ENCODE measurements around the gene TPSB2. TPM values are rescaled to one million over a fixed set of nuclear protein-coding genes. Genes with fewer than 3 reads are reported as not detected.
A peak's percentile ranks its signal among the peaks of the same experiment; 100 is the strongest.
"Not testable (repeated sequence)": the region's sequence is repeated elsewhere in the genome, so short reads cannot be mapped to it uniquely, and the experiment has no call there.

TPSB2 gene
- total RNA-seq, 5 donors from 2014 or later (not counting 1 experiment from before 2014, with no cell fraction given), result 0.32 to 4.3 (median 0.52) TPM; not detected in 1

GRCh38 chr16:1249031-1249755 lies 19.2 kb upstream of the TPSB2 start:
- H3K4me3 Mint-ChIP-seq; H3K27ac ChIP-seq (ENCODE audit: low read length); H3K9me3 Mint-ChIP-seq; H3K4me1 Mint-ChIP-seq; H3K36me3 Mint-ChIP-seq; H3K9me3 ChIP-seq; H3K4me3 ChIP-seq (ENCODE audit: control insufficient read depth in 1 of 2, extremely low read depth in 1 of 2, low read length in 1 of 2); POLR2A ChIA-PET; DNase-seq; H3K27me3 Mint-ChIP-seq; H3K36me3 ChIP-seq (ENCODE audit: control insufficient read depth in 2 of 2, extremely low read depth in 1 of 2, insufficient read depth in 1 of 2, low read length in 1 of 2); H3K27ac Mint-ChIP-seq; CTCF ChIA-PET: not testable (repeated sequence)
- Histone ChIP-seq H3K27me3 (replicated peaks in 1 of 2; ENCODE audit: control insufficient read depth in 2 of 2, extremely low read depth in 1 of 2, insufficient read depth in 2 of 2, low read length in 1 of 2) (peaks cover 0 to 21% of the 10 kb centered on the region in 2 experiments), H3K4me1 (ENCODE audit: control insufficient read depth in 1 of 2, extremely low read depth in 1 of 2, insufficient read depth in 2 of 2, low read length in 2 of 2) (peaks cover 0 to 11% of the 10 kb centered on the region in 2 experiments)
- ATAC-seq (replicated peaks in 1 of 4), result peak; percentile 71 to 86 (median 78)
- WGBS (ENCODE audit: insufficient coverage), result no CpG with 5 or more reads among the region's 43 CpGs

GRCh38 chr16:1247903-1248537 lies 18.0 kb upstream of the TPSB2 start:
- H3K36me3 Mint-ChIP-seq; H3K27me3 Mint-ChIP-seq; H3K9me3 ChIP-seq; DNase-seq; H3K4me1 Mint-ChIP-seq; CTCF ChIA-PET; H3K36me3 ChIP-seq (ENCODE audit: control insufficient read depth in 2 of 2, extremely low read depth in 1 of 2, insufficient read depth in 1 of 2, low read length in 1 of 2); H3K9me3 Mint-ChIP-seq; ATAC-seq (replicated peaks in 1 of 4); H3K27ac Mint-ChIP-seq; H3K27ac ChIP-seq (ENCODE audit: low read length); H3K4me3 Mint-ChIP-seq; POLR2A ChIA-PET; H3K4me3 ChIP-seq (ENCODE audit: control insufficient read depth in 1 of 2, extremely low read depth in 1 of 2, low read length in 1 of 2): not testable (repeated sequence)
- WGBS (ENCODE audit: insufficient coverage), result 91% methylated on average over 11 of the region's 14 CpGs
- H3K27me3 ChIP-seq (replicated peaks in 1 of 2; ENCODE audit: control insufficient read depth in 2 of 2, extremely low read depth in 1 of 2, insufficient read depth in 2 of 2, low read length in 1 of 2), result peaks cover 0 to 24% of the 10 kb centered on the region in 2 experiments
- H3K4me1 ChIP-seq (ENCODE audit: control insufficient read depth in 1 of 2, extremely low read depth in 1 of 2, insufficient read depth in 2 of 2, low read length in 2 of 2), result peaks cover 0 to 11% of the 10 kb centered on the region in 2 experiments

GRCh38 chr16:1245452-1246020 lies 15.6 kb upstream of the TPSB2 start:
- peaks cover 0 to 9% of the 10 kb centered on the region in 2 donors for H3K27me3 Mint-ChIP-seq
- Histone ChIP-seq H3K4me1 (ENCODE audit: control insufficient read depth in 1 of 2, extremely low read depth in 1 of 2, insufficient read depth in 2 of 2, low read length in 2 of 2) (peaks cover 0 to 11% of the 10 kb centered on the region in 2 experiments), H3K27me3 (replicated peaks in 1 of 2; ENCODE audit: control insufficient read depth in 2 of 2, extremely low read depth in 1 of 2, insufficient read depth in 2 of 2, low read length in 1 of 2) (peaks cover 0 to 24% of the 10 kb centered on the region in 2 experiments), H3K36me3 (ENCODE audit: control insufficient read depth in 2 of 2, extremely low read depth in 1 of 2, insufficient read depth in 1 of 2, low read length in 1 of 2) (no peaks in the 10 kb centered on the region), H3K27ac (ENCODE audit: low read length) (no peak overlapping the region), H3K4me3 (ENCODE audit: control insufficient read depth in 1 of 2, extremely low read depth in 1 of 2, low read length in 1 of 2) (no peak overlapping the region), H3K9me3 (no peaks in the 10 kb centered on the region)
- ChIA-PET POLR2A (no interaction called here), CTCF (no interaction called here)
- peaks cover 0 to 5% (median 0%) of the 10 kb centered on the region in 3 donors for H3K4me1 Mint-ChIP-seq
- no peak for DNase-seq
- H3K27ac Mint-ChIP-seq, result no peak overlapping the region
- no peaks in the 10 kb centered on the region for H3K36me3 Mint-ChIP-seq
- H3K4me3 Mint-ChIP-seq, result no peak overlapping the region
- no peak for ATAC-seq (replicated peaks in 1 of 4)
- WGBS (ENCODE audit: insufficient coverage), result 8% methylated on average over 14 of the region's 22 CpGs
- no peaks in the 10 kb centered on the region for H3K9me3 Mint-ChIP-seq

- H3K4me3 ChIP-seq (ENCODE audit: control insufficient read depth in 1 of 2, extremely low read depth in 1 of 2, low read length in 1 of 2), result no peak overlapping the region
- H3K4me3 Mint-ChIP-seq, result no peak overlapping the region
- ChIA-PET CTCF (no interaction called here), POLR2A (no interaction called here)
- H3K27me3 Mint-ChIP-seq, result peaks cover 0 to 9% of the 10 kb centered on the region in 2 donors
- no peak overlapping the region for H3K27ac ChIP-seq (ENCODE audit: low read length)
- H3K36me3 Mint-ChIP-seq, result no peaks in the 10 kb centered on the region
- H3K4me1 Mint-ChIP-seq, result peaks cover 0 to 5% (median 0%) of the 10 kb centered on the region in 3 donors
- ATAC-seq (replicated peaks in 1 of 4) (peak in 2 of 4 experiments; percentile 35 to 42), DNase-seq (peak in 8 of 35 experiments; percentile 13 to 35 (median 20))
- 60% methylated on average over 5 of the region's 12 CpGs for WGBS (ENCODE audit: insufficient coverage)
- H3K9me3 Mint-ChIP-seq, result no peaks in the 10 kb centered on the region
- H3K27ac Mint-ChIP-seq, result no peak overlapping the region
- no peaks in the 10 kb centered on the region for H3K9me3 ChIP-seq
- H3K4me1 ChIP-seq (ENCODE audit: control insufficient read depth in 1 of 2, extremely low read depth in 1 of 2, insufficient read depth in 2 of 2, low read length in 2 of 2), result peaks cover 0 to 11% of the 10 kb centered on the region in 2 experiments
- peaks cover 0 to 24% of the 10 kb centered on the region in 2 experiments for H3K27me3 ChIP-seq (replicated peaks in 1 of 2; ENCODE audit: control insufficient read depth in 2 of 2, extremely low read depth in 1 of 2, insufficient read depth in 2 of 2, low read length in 1 of 2)
- H3K36me3 ChIP-seq (ENCODE audit: control insufficient read depth in 2 of 2, extremely low read depth in 1 of 2, insufficient read depth in 1 of 2, low read length in 1 of 2), result no peaks in the 10 kb centered on the region
Measured at GRCh38 chr16:1244881-1245280, 14.9 kb upstream of the TPSB2 start.

GRCh38 chr16:1243907-1244850 lies 14.2 kb upstream of the TPSB2 start:
- ATAC-seq (replicated peaks in 1 of 4); H3K27ac Mint-ChIP-seq; H3K27ac ChIP-seq (ENCODE audit: low read length); H3K9me3 Mint-ChIP-seq; H3K27me3 Mint-ChIP-seq; POLR2A ChIA-PET; H3K4me3 Mint-ChIP-seq; H3K36me3 Mint-ChIP-seq; H3K4me3 ChIP-seq (ENCODE audit: control insufficient read depth in 1 of 2, extremely low read depth in 1 of 2, low read length in 1 of 2); H3K36me3 ChIP-seq (ENCODE audit: control insufficient read depth in 2 of 2, extremely low read depth in 1 of 2, insufficient read depth in 1 of 2, low read length in 1 of 2); CTCF ChIA-PET; H3K4me1 Mint-ChIP-seq; H3K9me3 ChIP-seq; DNase-seq: not testable (repeated sequence)
- 69% methylated on average over 12 of the region's 32 CpGs for WGBS (ENCODE audit: insufficient coverage)
- Histone ChIP-seq H3K27me3 (replicated peaks in 1 of 2; ENCODE audit: control insufficient read depth in 2 of 2, extremely low read depth in 1 of 2, insufficient read depth in 2 of 2, low read length in 1 of 2) (peaks cover 0 to 24% of the 10 kb centered on the region in 2 experiments), H3K4me1 (ENCODE audit: control insufficient read depth in 1 of 2, extremely low read depth in 1 of 2, insufficient read depth in 2 of 2, low read length in 2 of 2) (peaks cover 0 to 11% of the 10 kb centered on the region in 2 experiments)

GRCh38 chr16:1243363-1243762 lies 13.4 kb upstream of the TPSB2 start:
- H3K27me3 Mint-ChIP-seq; DNase-seq; H3K27ac Mint-ChIP-seq; H3K9me3 ChIP-seq; POLR2A ChIA-PET; H3K4me1 Mint-ChIP-seq; H3K9me3 Mint-ChIP-seq; ATAC-seq (replicated peaks in 1 of 4); H3K27ac ChIP-seq (ENCODE audit: low read length); H3K36me3 Mint-ChIP-seq; CTCF ChIA-PET; H3K4me3 ChIP-seq (ENCODE audit: control insufficient read depth in 1 of 2, extremely low read depth in 1 of 2, low read length in 1 of 2); H3K4me3 Mint-ChIP-seq; H3K36me3 ChIP-seq (ENCODE audit: control insufficient read depth in 2 of 2, extremely low read depth in 1 of 2, insufficient read depth in 1 of 2, low read length in 1 of 2): not testable (repeated sequence)
- WGBS (ENCODE audit: insufficient coverage), result no CpG with 5 or more reads among the region's 11 CpGs
- Histone ChIP-seq H3K27me3 (replicated peaks in 1 of 2; ENCODE audit: control insufficient read depth in 2 of 2, extremely low read depth in 1 of 2, insufficient read depth in 2 of 2, low read length in 1 of 2) (peaks cover 0 to 25% of the 10 kb centered on the region in 2 experiments), H3K4me1 (ENCODE audit: control insufficient read depth in 1 of 2, extremely low read depth in 1 of 2, insufficient read depth in 2 of 2, low read length in 2 of 2) (peaks cover 0 to 11% of the 10 kb centered on the region in 2 experiments)

Data from T-cell (primary cell).